Measurements from ENCODE around the gene RPS6KL1.

RPS6KL1 gene

GRCh38 chr14:74921053-74921620, 1.9 kb downstream of the RPS6KL1 start:
- Histone ChIP-seq H3K27me3 (no peaks in the 10 kb centered on the region), H3K36me3 (peaks cover 0 to 8% (median 7%) of the 10 kb centered on the region in 3 donors), H3K4me3 (no peak overlapping the region), H3K27ac (no peak overlapping the region), H3K9me3 (no peaks in the 10 kb centered on the region), H3K4me1 (peaks cover 0 to 31% (median 27%) of the 10 kb centered on the region in 4 donors)
- peak in 1 of 2 donors; percentile 52 for DNase-seq
- intact Hi-C loops (cut with DNase I; ENCODE audit: low total_unique reads): no loop called here
- TF ChIP-seq CTCF (IDR thresholded peaks at IDR 0.05): no peak

GRCh38 chr14:74920281-74920680, 2.8 kb downstream of the RPS6KL1 start:
- H3K36me3 ChIP-seq: peaks cover 0 to 8% (median 7%) of the 10 kb centered on the region in 3 donors
- H3K4me3 ChIP-seq: no peak overlapping the region
- intact Hi-C loops (cut with DNase I; ENCODE audit: low total_unique reads): no loop called here
- H3K27me3 ChIP-seq: no peaks in the 10 kb centered on the region
- peak in 1 of 2 donors; percentile 56 for DNase-seq
- no peak overlapping the region for H3K27ac ChIP-seq
- no peak for TF ChIP-seq CTCF (IDR thresholded peaks at IDR 0.05)
- H3K9me3 ChIP-seq: no peaks in the 10 kb centered on the region
- peaks cover 0 to 31% (median 27%) of the 10 kb centered on the region in 4 donors for H3K4me1 ChIP-seq

DNA sequence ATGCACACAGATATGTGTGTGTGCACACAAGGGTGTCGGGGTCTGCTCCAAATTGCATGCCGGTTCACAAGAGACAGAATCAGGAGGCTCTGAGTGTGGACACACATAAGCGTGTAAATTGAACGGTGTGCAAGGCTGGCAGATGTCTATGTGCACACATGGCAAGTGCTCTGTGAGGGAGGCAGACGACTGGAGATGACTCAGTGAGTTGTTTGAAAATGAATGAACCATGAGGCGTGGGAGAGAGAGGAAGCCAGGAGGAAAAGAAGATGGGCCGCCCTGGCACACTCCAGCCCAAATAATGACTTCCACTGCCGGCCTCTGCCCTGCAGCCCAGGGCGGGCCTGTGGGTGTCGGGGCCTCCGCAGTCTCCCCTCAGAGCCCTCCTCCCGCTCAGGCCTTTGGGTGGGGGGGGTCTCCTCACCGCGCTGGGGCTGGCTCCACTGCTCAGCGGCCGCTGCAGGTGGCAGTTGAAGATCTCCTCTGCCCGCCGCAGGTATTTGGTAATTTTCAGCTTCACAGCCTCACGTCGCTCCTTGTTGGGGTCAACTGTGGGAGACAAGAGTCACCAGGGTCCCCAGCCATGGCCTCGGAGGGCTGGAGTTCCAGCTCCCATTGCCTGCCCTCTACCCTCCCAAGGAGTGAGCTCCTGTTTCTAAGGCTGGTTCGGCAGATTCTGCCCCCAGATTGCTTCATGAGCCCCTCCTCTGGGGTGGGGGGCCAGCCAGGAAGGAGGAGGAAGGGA, 3.5 kb downstream of the RPS6KL1 start:
- H3K27ac ChIP-seq: no peak overlapping the region
- TF ChIP-seq CTCF (IDR thresholded peaks at IDR 0.05): no peak
- no peaks in the 10 kb centered on the region for H3K9me3 ChIP-seq
- no peak overlapping the region for H3K4me3 ChIP-seq
- H3K27me3 ChIP-seq: no peaks in the 10 kb centered on the region
- intact Hi-C loops (cut with DNase I; ENCODE audit: low total_unique reads): no loop called here
- DNase-seq: peak in 1 of 2 donors; percentile 56
- H3K4me1 ChIP-seq: peaks cover 0 to 32% (median 27%) of the 10 kb centered on the region in 4 donors
- H3K36me3 ChIP-seq: peaks cover 0 to 8% (median 7%) of the 10 kb centered on the region in 3 donors

GRCh38 chr14:74918380-74918779, 4.7 kb downstream of the RPS6KL1 start:
- Histone ChIP-seq H3K27ac (peak overlapping the region; percentile 57 to 58), H3K4me3 (no peak overlapping the region), H3K9me3 (no peaks in the 10 kb centered on the region), H3K4me1 (peaks cover 0 to 34% (median 24%) of the 10 kb centered on the region in 4 donors), H3K27me3 (no peaks in the 10 kb centered on the region), H3K36me3 (peaks cover 0 to 8% (median 7%) of the 10 kb centered on the region in 3 donors)
- intact Hi-C loops (cut with DNase I; ENCODE audit: low total_unique reads): no loop called here
- DNase-seq: peak in 1 of 2 donors; percentile 60
- TF ChIP-seq CTCF (IDR thresholded peaks at IDR 0.05): no peak

- Histone ChIP-seq H3K4me1 (peaks cover 0 to 31% (median 21%) of the 10 kb centered on the region in 4 donors), H3K9me3 (no peaks in the 10 kb centered on the region), H3K36me3 (peaks cover 0 to 8% (median 7%) of the 10 kb centered on the region in 3 donors), H3K27ac (peak overlapping the region; percentile 57 to 58), H3K27me3 (no peaks in the 10 kb centered on the region), H3K4me3 (no peak overlapping the region)
- no peak for TF ChIP-seq CTCF (IDR thresholded peaks at IDR 0.05)
- intact Hi-C loops (cut with DNase I; ENCODE audit: low total_unique reads): loop anchor here (2.0 kb wide), 1 partner anchor 171 kb away; no protein-coding TSS in a partner anchor
- peak; percentile 74 to 86 for DNase-seq
Measured at GRCh38 chr14:74917646-74918081, 5.4 kb downstream of the RPS6KL1 start.

All from tibial artery (tissue), 4 donors.